Measurements from ENCODE around the gene NKX1-2.
"Not testable (repeated sequence)": the region's sequence is repeated elsewhere in the genome, so short reads cannot be mapped to it uniquely, and the experiment has no call there.

NKX1-2 gene

GRCh38 chr10:124449170-124450011 is 444 bp downstream of the NKX1-2 start:
- H3K4me3 Mint-ChIP-seq = peak overlapping the region; percentile 35
- no peaks in the 10 kb centered on the region for H3K9me3 Mint-ChIP-seq
- peaks cover 16% of the 10 kb centered on the region for H3K4me1 Mint-ChIP-seq
- no peak for DNase-seq
- H3K36me3 Mint-ChIP-seq (ENCODE audit: low read depth) = no peaks in the 10 kb centered on the region
- no peak overlapping the region for H3K27ac Mint-ChIP-seq
- ATAC-seq = no peak
- H3K27me3 Mint-ChIP-seq = peaks cover 81% of the 10 kb centered on the region

- Mint-ChIP-seq H3K27me3 (peaks cover 79% of the 10 kb centered on the region), H3K36me3 (ENCODE audit: low read depth) (no peaks in the 10 kb centered on the region), H3K9me3 (no peaks in the 10 kb centered on the region), H3K4me3 (no peak overlapping the region), H3K4me1 (peaks cover 16% of the 10 kb centered on the region), H3K27ac (no peak overlapping the region)
- no peak for ATAC-seq
- peak; percentile 8 for DNase-seq
These were observed 1.1 kb downstream of the NKX1-2 start for GRCh38 chr10:124448696-124449169.

GRCh38 chr10:124447751-124448466 is 1.9 kb downstream of the NKX1-2 start:
- H3K4me3 Mint-ChIP-seq = peak overlapping the region; percentile 29
- no peaks in the 10 kb centered on the region for H3K9me3 Mint-ChIP-seq
- no peak overlapping the region for H3K27ac Mint-ChIP-seq
- peak; percentile 39 for ATAC-seq
- peak; percentile 11 for DNase-seq
- H3K36me3 Mint-ChIP-seq (ENCODE audit: low read depth) = no peaks in the 10 kb centered on the region
- peaks cover 80% of the 10 kb centered on the region for H3K27me3 Mint-ChIP-seq
- peaks cover 16% of the 10 kb centered on the region for H3K4me1 Mint-ChIP-seq

GRCh38 chr10:124446830-124447750 is 2.7 kb downstream of the NKX1-2 start:
- peaks cover 76% of the 10 kb centered on the region for H3K27me3 Mint-ChIP-seq
- ATAC-seq (no peak), DNase-seq (no peak)
- no peak overlapping the region for H3K4me3 Mint-ChIP-seq
- no peak overlapping the region for H3K27ac Mint-ChIP-seq
- no peaks in the 10 kb centered on the region for H3K9me3 Mint-ChIP-seq
- peaks cover 16% of the 10 kb centered on the region for H3K4me1 Mint-ChIP-seq
- no peaks in the 10 kb centered on the region for H3K36me3 Mint-ChIP-seq (ENCODE audit: low read depth)

GRCh38 chr10:124441694-124442093 is 8.1 kb downstream of the NKX1-2 start:
- peaks cover 39% of the 10 kb centered on the region for H3K27me3 Mint-ChIP-seq
- ATAC-seq; H3K27ac Mint-ChIP-seq; H3K36me3 Mint-ChIP-seq (ENCODE audit: low read depth); H3K9me3 Mint-ChIP-seq; DNase-seq; H3K4me3 Mint-ChIP-seq; H3K4me1 Mint-ChIP-seq: not testable (repeated sequence)

- DNase-seq = no peak
- no peak for ATAC-seq
- peaks cover 8% of the 10 kb centered on the region for H3K4me1 Mint-ChIP-seq
- H3K36me3 Mint-ChIP-seq (ENCODE audit: low read depth) = no peaks in the 10 kb centered on the region
- H3K9me3 Mint-ChIP-seq = no peaks in the 10 kb centered on the region
- no peak overlapping the region for H3K27ac Mint-ChIP-seq
- no peak overlapping the region for H3K4me3 Mint-ChIP-seq
- peaks cover 7% of the 10 kb centered on the region for H3K27me3 Mint-ChIP-seq
These were observed 13.6 kb downstream of the NKX1-2 start for GRCh38 chr10:124436191-124436638.

- H3K4me3 Mint-ChIP-seq; H3K4me1 Mint-ChIP-seq; ATAC-seq; H3K27me3 Mint-ChIP-seq; H3K36me3 Mint-ChIP-seq (ENCODE audit: low read depth); H3K27ac Mint-ChIP-seq; DNase-seq; H3K9me3 Mint-ChIP-seq: not testable (repeated sequence)
These were observed 14.2 kb downstream of the NKX1-2 start for GRCh38 chr10:124435683-124436082.

GRCh38 chr10:124433461-124433860 is 16.4 kb downstream of the NKX1-2 start:
- H3K27ac Mint-ChIP-seq = no peak overlapping the region
- no peak for ATAC-seq
- DNase-seq = no peak
- H3K9me3 Mint-ChIP-seq = no peaks in the 10 kb centered on the region
- H3K4me1 Mint-ChIP-seq = peaks cover 8% of the 10 kb centered on the region
- no peak overlapping the region for H3K4me3 Mint-ChIP-seq
- H3K27me3 Mint-ChIP-seq = peaks cover 7% of the 10 kb centered on the region
- no peaks in the 10 kb centered on the region for H3K36me3 Mint-ChIP-seq (ENCODE audit: low read depth)

- Mint-ChIP-seq H3K4me1 (no peaks in the 10 kb centered on the region), H3K4me3 (no peak overlapping the region), H3K27me3 (peaks cover 10% of the 10 kb centered on the region)
These were observed 19.8 kb downstream of the NKX1-2 start for GRCh38 chr10:124430077-124430476.

GRCh38 chr10:124429576-124429975 is 20.3 kb downstream of the NKX1-2 start:
- ATAC-seq (no peak), DNase-seq (no peak)
- Mint-ChIP-seq H3K4me1 (no peaks in the 10 kb centered on the region), H3K9me3 (no peaks in the 10 kb centered on the region), H3K4me3 (no peak overlapping the region), H3K27me3 (peaks cover 11% of the 10 kb centered on the region), H3K27ac (no peak overlapping the region), H3K36me3 (ENCODE audit: low read depth) (no peaks in the 10 kb centered on the region)

More at GRCh38 chr10:124430077-124430476, 19.8 kb downstream of the NKX1-2 start:
- no peaks in the 10 kb centered on the region for H3K9me3 Mint-ChIP-seq
- DNase-seq = no peak
- no peak overlapping the region for H3K27ac Mint-ChIP-seq
- no peak for ATAC-seq
- no peaks in the 10 kb centered on the region for H3K36me3 Mint-ChIP-seq (ENCODE audit: low read depth)

GRCh38 chr10:124428207-124428777 is 21.5 kb downstream of the NKX1-2 start:
- Mint-ChIP-seq H3K4me1 (no peaks in the 10 kb centered on the region), H3K36me3 (ENCODE audit: low read depth) (no peaks in the 10 kb centered on the region), H3K27ac (no peak overlapping the region), H3K9me3 (no peaks in the 10 kb centered on the region), H3K4me3 (no peak overlapping the region), H3K27me3 (peaks cover 23% of the 10 kb centered on the region)
- ATAC-seq (no peak), DNase-seq (no peak)

GRCh38 chr10:124425227-124425962 is 24.4 kb downstream of the NKX1-2 start:
- Mint-ChIP-seq H3K9me3 (no peaks in the 10 kb centered on the region), H3K27ac (no peak overlapping the region)

GRCh38 chr10:124423813-124424212 is 26.0 kb downstream of the NKX1-2 start:
- H3K27me3 Mint-ChIP-seq = peaks cover 25% of the 10 kb centered on the region
- H3K4me1 Mint-ChIP-seq = peaks cover 3% of the 10 kb centered on the region
- no peaks in the 10 kb centered on the region for H3K9me3 Mint-ChIP-seq
- H3K36me3 Mint-ChIP-seq (ENCODE audit: low read depth) = no peaks in the 10 kb centered on the region
- no peak overlapping the region for H3K27ac Mint-ChIP-seq
- H3K4me3 Mint-ChIP-seq = no peak overlapping the region
- DNase-seq = no peak
- no peak for ATAC-seq

More at GRCh38 chr10:124425227-124425962, 24.4 kb downstream of the NKX1-2 start:
- H3K27me3 Mint-ChIP-seq = peaks cover 26% of the 10 kb centered on the region
- no peak for DNase-seq
- H3K4me1 Mint-ChIP-seq = no peaks in the 10 kb centered on the region
- ATAC-seq = no peak
- H3K36me3 Mint-ChIP-seq (ENCODE audit: low read depth) = no peaks in the 10 kb centered on the region
- no peak overlapping the region for H3K4me3 Mint-ChIP-seq
